Spleen (tissue), 7 donors: ENCODE measurements around the gene RIMBP2.

ENCODE experiments used
- CTCF ChIP-seq, 11 experiments: fragments of 200-600 bp in 7 of 11; fragments of 450-650 bp in 4 of 11; sonication (generic) in 4 of 11; IDR thresholded peaks in 8 of 11; conservative IDR thresholded peaks in 3 of 11; 1 replicate in 7 of 11; 2 replicates in 4 of 11; pipeline versions ENCODE4 v1.4.0 to v1.8.0; 2016 to 2021; ENCODE audit warnings: antibody characterized with exemption in 11 of 11, inconsistent platforms in 4 of 11, mild to moderate bottlenecking in 1 of 11
- POLR2A ChIP-seq, 3 donors: fragments of 450-650 bp; IDR thresholded peaks; one replicate each; pipeline ENCODE4 v1.5.1; 2017; ENCODE audit warnings: antibody characterized with exemption in 3 of 3, mild to moderate bottlenecking in 1 of 3
- donor health status: DM: no; HTN: no; CAD: no; lungs with moderate emphysema.
- donor health status: DM: no; HTN: no; CAD: no.
- donor health status: DM: no; HTN: no; CAD: no.

GRCh38 chr12:130611026-130611905, 104.8 kb downstream of the RIMBP2 start:
- TF ChIP-seq CTCF (IDR thresholded peaks at IDR 0.05 in 8 of 11, conservative IDR thresholded peaks at IDR 0.05 in 3 of 11) (no peak), POLR2A (IDR thresholded peaks at IDR 0.05) (no peak)
